Fibroblast of lung (primary cell): ENCODE measurements around the gene UCN2.

ENCODE experiments used
- CTCF ChIP-seq, 2 donors: IDR thresholded peaks in 1 of 2; conservative IDR thresholded peaks in 1 of 2; 1 replicate in 1 of 2; 2 replicates in 1 of 2; pipeline ENCODE4 v1.5.1; 2011 to 2012; ENCODE audit warnings: low read length in 2 of 2, control low read depth in 1 of 2, inconsistent platforms in 1 of 2, low read depth in 1 of 2, mild to moderate bottlenecking in 1 of 2
- EZH2 ChIP-seq: IDR thresholded peaks from 2 replicates; pipeline ENCODE4 v1.5.1; 2012; ENCODE audit warnings: low read length, control low read depth, mild to moderate bottlenecking; ENCODE audit errors: missing control alignments

- TF ChIP-seq CTCF (conservative IDR thresholded peaks at IDR 0.05 in 1 of 2, IDR thresholded peaks at IDR 0.05 in 1 of 2; ENCODE audit: low read depth in 1 of 2, low read length in 2 of 2) (no peak), EZH2 (no peak)
Measured at GRCh38 chr3:48544141-48544540, 19.4 kb downstream of the UCN2 start.
